Nephron (organoid): ENCODE measurements around the gene FUBP3.

ENCODE experiments used
- H3K27ac Mint-ChIP-seq, 3 experiments: 2 replicates each; pipeline ENCODE4 v1.8.0; 2020; ENCODE audit warnings: mixed read lengths in 3 of 3, mild to moderate bottlenecking in 2 of 3, moderate library complexity in 1 of 3
- H3K27me3 Mint-ChIP-seq: 2 replicates; pipeline ENCODE4 v1.8.0; 2021; ENCODE audit warnings: low read depth, mild to moderate bottlenecking, moderate library complexity, mixed read lengths
- H3K36me3 Mint-ChIP-seq: 2 replicates; pipeline ENCODE4 v1.8.0; 2020; ENCODE audit warnings: low read depth, mixed read lengths
- H3K4me1 Mint-ChIP-seq: 2 replicates; pipeline ENCODE4 v1.8.0; 2020; ENCODE audit warnings: mixed read lengths
- H3K4me3 Mint-ChIP-seq, 3 experiments: 2 replicates each; pipeline ENCODE4 v1.8.0; 2020; ENCODE audit warnings: mild to moderate bottlenecking in 3 of 3, mixed read lengths in 3 of 3, moderate library complexity in 2 of 3
- H3K9me3 Mint-ChIP-seq: 2 replicates; pipeline ENCODE4 v1.8.0; 2020; ENCODE audit warnings: mixed read lengths
- TF ChIP-seq, protein P1 (sequence below), 3 experiments: fragments of 200-600 bp; sonication (generic); IDR thresholded peaks; one replicate each; pipeline ENCODE4 v1.5.0; 2021; ENCODE audit warnings: antibody characterized with exemption in 3 of 3; ENCODE audit not compliant: unreplicated experiment in 3 of 3

Gene FUBP3

DNA sequence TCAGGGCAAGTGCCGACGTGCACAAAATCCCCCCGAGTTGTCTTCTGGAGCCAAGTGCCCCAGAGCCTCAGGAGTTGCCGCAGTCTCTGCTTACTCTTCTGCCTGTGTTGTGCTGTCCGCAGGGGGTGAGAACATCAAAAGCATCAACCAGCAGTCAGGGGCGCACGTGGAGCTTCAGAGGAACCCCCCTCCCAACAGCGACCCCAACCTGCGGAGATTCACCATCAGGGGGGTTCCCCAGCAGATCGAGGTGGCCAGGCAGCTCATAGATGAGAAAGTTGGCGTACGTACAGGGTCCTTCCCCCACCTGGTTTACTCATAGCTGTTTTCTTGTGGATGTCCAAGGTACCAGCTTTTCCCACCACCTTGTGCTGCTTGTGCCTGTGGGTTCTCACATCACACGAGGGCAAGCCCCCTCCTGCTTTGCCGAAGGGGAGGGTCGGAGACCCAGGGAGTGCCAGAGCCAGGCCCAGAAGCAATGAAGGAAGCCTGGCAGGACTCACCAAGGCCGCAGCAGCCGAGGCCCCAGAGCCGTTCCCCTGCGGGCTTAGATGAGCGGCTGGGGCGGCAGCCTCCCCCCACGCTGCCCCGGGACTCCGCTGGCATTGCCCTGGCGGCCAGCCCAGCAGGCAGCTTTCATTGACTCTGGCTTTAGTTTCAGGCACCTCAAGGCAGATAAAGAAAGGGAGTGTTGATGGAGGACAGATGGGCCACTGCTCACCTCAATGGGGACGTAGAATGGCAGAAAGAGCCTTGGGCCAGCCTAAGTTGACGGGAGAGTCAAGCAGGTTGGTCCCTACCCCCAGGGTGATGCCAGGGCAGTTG is 51.3 kb downstream of the FUBP3 start:
- H3K4me3 Mint-ChIP-seq: no peak overlapping the region
- H3K4me1 Mint-ChIP-seq: peaks cover 5% of the 10 kb centered on the region
- peaks cover 56% of the 10 kb centered on the region for H3K36me3 Mint-ChIP-seq
- H3K9me3 Mint-ChIP-seq: no peaks in the 10 kb centered on the region
- H3K27me3 Mint-ChIP-seq: no peaks in the 10 kb centered on the region
- TF ChIP-seq, protein P1, sequence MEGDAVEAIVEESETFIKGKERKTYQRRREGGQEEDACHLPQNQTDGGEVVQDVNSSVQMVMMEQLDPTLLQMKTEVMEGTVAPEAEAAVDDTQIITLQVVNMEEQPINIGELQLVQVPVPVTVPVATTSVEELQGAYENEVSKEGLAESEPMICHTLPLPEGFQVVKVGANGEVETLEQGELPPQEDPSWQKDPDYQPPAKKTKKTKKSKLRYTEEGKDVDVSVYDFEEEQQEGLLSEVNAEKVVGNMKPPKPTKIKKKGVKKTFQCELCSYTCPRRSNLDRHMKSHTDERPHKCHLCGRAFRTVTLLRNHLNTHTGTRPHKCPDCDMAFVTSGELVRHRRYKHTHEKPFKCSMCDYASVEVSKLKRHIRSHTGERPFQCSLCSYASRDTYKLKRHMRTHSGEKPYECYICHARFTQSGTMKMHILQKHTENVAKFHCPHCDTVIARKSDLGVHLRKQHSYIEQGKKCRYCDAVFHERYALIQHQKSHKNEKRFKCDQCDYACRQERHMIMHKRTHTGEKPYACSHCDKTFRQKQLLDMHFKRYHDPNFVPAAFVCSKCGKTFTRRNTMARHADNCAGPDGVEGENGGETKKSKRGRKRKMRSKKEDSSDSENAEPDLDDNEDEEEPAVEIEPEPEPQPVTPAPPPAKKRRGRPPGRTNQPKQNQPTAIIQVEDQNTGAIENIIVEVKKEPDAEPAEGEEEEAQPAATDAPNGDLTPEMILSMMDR (IDR thresholded peaks at IDR 0.05; ENCODE audit: unreplicated experiment in 3 of 3): no peak
- no peak overlapping the region for H3K27ac Mint-ChIP-seq

GRCh38 chr9:130631331-130632080 is 52.1 kb downstream of the FUBP3 start:
- Mint-ChIP-seq H3K36me3 (peaks cover 48% of the 10 kb centered on the region), H3K27me3 (no peaks in the 10 kb centered on the region), H3K4me1 (no peaks in the 10 kb centered on the region), H3K27ac (no peak overlapping the region), H3K4me3 (no peak overlapping the region), H3K9me3 (no peaks in the 10 kb centered on the region)
- TF ChIP-seq, protein P1 (IDR thresholded peaks at IDR 0.05; ENCODE audit: unreplicated experiment in 3 of 3): no peak

DNA sequence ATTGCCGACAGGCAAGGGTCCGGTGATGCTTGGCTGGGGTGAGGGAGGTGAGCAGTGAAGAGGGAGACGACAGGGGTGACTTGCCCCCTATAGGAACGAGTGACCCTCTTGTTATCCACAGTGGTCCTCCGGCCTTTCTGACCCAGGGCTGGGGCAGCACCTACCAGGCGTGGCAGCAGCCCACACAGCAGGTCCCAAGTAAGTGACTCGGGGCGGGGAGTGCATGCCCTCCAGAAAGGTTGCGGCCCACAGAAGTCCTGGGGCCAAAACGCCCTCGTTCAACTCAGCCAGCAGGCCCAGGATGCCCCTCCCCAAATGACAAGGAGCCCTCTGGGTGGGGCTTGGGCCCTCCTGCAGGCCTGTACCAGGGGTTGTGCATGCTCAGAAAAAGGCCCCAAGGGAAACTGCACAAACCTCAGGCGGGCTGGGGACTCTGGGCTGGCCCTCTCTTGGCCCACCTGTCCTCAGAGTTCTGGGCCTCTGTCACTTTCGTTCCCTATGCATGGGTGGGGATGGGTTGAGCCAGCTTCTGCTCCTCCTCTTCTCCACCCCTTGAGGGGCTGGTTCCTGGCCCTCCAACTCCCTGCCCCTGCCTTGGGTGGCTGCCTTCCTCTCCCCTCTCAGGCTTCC is 52.8 kb downstream of the FUBP3 start:
- Mint-ChIP-seq H3K9me3 (no peaks in the 10 kb centered on the region), H3K27ac (no peak overlapping the region), H3K27me3 (no peaks in the 10 kb centered on the region), H3K4me1 (no peaks in the 10 kb centered on the region), H3K4me3 (no peak overlapping the region), H3K36me3 (peaks cover 42% of the 10 kb centered on the region)
- TF ChIP-seq, protein P1 (IDR thresholded peaks at IDR 0.05; ENCODE audit: unreplicated experiment in 3 of 3): no peak

DNA sequence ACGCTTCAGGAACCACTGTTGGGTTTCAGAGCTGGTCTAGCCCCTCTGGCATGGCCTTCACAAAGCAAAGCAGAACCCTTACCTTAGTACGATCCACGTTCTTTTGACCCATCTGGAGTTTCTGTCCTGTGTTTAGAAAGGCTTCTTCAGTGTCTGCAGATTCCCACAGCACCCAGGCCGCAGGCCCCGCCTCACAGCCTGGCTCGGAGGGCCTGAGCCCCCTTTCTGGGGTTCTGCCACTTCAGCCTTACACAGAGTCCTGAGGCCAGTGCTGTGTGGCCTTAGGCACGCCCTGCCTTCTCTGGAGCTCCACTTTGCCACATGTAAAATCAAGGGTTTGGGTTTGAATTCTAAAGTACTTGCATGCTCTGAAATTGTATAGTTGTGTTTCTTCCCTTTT is 53.5 kb downstream of the FUBP3 start:
- TF ChIP-seq, protein P1 (IDR thresholded peaks at IDR 0.05; ENCODE audit: unreplicated experiment in 3 of 3): no peak
- no peaks in the 10 kb centered on the region for H3K27me3 Mint-ChIP-seq
- peaks cover 38% of the 10 kb centered on the region for H3K36me3 Mint-ChIP-seq
- no peak overlapping the region for H3K4me3 Mint-ChIP-seq
- H3K27ac Mint-ChIP-seq: no peak overlapping the region
- no peaks in the 10 kb centered on the region for H3K4me1 Mint-ChIP-seq
- no peaks in the 10 kb centered on the region for H3K9me3 Mint-ChIP-seq

DNA sequence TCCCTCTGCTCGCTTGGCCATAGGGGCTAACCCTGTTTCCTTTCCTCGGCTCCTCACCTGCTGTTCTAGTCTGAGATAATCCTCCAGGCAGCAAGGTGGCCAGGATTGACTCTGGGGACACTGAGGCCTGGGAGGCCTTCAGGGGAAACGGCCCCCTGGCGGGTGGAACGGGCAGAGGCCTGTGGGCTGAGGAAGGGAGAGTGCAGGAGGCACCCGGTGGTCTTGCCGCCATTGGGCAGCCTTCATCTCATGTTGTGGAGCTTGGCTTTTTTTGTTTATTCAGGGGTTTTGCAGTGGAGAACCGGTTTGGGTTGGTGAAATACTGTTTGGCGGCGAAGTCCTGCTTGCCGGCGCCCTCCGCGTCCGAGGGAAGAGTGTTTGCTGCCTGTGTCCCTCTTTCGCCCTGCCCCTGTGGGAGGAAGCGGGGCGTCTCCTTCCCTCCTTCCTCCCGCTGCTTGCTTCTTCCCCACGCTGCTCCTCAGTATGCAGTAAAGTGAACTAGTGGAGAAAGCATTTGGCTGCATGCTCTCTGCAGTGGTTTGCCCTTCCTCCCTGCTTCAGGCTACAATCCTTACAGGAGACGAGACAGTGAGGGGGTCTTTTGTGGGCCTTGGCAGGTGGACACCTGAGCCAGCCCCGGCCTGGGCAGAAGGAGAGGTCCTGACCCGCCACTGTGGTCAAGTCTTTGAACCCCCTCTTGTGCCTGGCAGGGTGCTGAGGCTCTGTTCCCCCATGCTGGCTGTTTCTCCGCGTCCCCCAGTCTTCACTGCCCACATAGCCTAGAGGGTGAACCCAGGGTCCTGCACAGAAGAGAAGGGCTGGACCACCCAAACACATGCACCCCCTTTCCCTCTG is 54.2 kb downstream of the FUBP3 start:
- Mint-ChIP-seq H3K36me3 (peaks cover 39% of the 10 kb centered on the region), H3K4me1 (peaks cover 5% of the 10 kb centered on the region), H3K4me3 (no peak overlapping the region), H3K9me3 (no peaks in the 10 kb centered on the region), H3K27me3 (no peaks in the 10 kb centered on the region), H3K27ac (no peak overlapping the region)
- TF ChIP-seq, protein P1 (IDR thresholded peaks at IDR 0.05; ENCODE audit: unreplicated experiment in 3 of 3): no peak
